Endothelial cell of umbilical vein (primary cell): ENCODE data around the gene SRGAP3.

Experiments
- CTCF ChIP-seq, 2 donors: IDR thresholded peaks; 1 replicate in 1 of 2; 2 replicates in 1 of 2; pipeline ENCODE4 v1.5.1; 2011; ENCODE audit warnings: low read length in 2 of 2, mild to moderate bottlenecking in 2 of 2, moderate library complexity in 2 of 2, control low read depth in 1 of 2, inconsistent platforms in 1 of 2, low read depth in 1 of 2; ENCODE audit not compliant: insufficient read depth in 1 of 2; ENCODE audit errors: extremely low read depth in 1 of 2
- GATA2 ChIP-seq: IDR thresholded peaks from 2 replicates; pipeline ENCODE4 v1.7.0; 2011; ENCODE audit warnings: low read depth, mild to moderate bottlenecking, moderate library complexity, mixed read lengths, low read length; ENCODE audit not compliant: insufficient read length, insufficient read depth
- POLR2A ChIP-seq: IDR thresholded peaks from 2 replicates; pipeline ENCODE4 v1.6.1; 2012; ENCODE audit warnings: low read depth, mild to moderate bottlenecking, control low read depth, low read length
- POLR2AphosphoS5 ChIP-seq: IDR thresholded peaks from 2 replicates; pipeline ENCODE4 v1.6.1; 2012; ENCODE audit warnings: low read depth, mild to moderate bottlenecking, control low read depth, low read length, moderate library complexity; ENCODE audit not compliant: insufficient read depth

- TF ChIP-seq POLR2AphosphoS5: no peak
- TF ChIP-seq GATA2: no peak
- no peak for TF ChIP-seq POLR2A
- no peak for TF ChIP-seq CTCF (IDR thresholded peaks at IDR 0.05; ENCODE audit: extremely low read depth in 1 of 2, insufficient read depth in 1 of 2, low read depth in 1 of 2, low read length in 2 of 2)
These were observed 139.1 kb downstream of the SRGAP3 start for GRCh38 chr3:9110316-9110715.
